Fibroblast of skin of left quadriceps (primary cell): ENCODE results near the gene NPS.

Experiments
- DNase-seq, 2 experiments: peaks; one replicate each; pipeline ENCODE4 v3.0.0-alpha.2; 2013; ENCODE audit warnings: low read depth in 2 of 2

The NPS gene

DNA sequence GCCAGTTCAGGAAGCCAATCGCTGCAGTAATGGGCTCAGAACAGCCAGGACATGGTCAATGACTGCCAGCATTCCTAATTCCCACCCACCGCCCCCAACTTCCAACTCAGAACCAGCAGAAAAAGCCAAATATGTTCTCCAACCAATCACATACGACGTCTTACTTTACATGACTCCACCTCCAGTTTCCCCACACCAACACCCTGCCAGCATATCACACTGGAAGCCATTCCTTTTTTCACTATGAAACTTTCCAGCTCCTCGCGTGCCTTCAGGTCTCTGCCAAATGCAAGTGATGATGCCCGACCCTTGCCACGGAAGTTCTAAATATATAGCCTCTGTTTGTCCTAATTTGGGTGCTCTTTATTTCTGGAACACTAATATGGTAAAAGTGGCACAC is 12.5 kb downstream of the NPS start:
- no peak for DNase-seq

DNA sequence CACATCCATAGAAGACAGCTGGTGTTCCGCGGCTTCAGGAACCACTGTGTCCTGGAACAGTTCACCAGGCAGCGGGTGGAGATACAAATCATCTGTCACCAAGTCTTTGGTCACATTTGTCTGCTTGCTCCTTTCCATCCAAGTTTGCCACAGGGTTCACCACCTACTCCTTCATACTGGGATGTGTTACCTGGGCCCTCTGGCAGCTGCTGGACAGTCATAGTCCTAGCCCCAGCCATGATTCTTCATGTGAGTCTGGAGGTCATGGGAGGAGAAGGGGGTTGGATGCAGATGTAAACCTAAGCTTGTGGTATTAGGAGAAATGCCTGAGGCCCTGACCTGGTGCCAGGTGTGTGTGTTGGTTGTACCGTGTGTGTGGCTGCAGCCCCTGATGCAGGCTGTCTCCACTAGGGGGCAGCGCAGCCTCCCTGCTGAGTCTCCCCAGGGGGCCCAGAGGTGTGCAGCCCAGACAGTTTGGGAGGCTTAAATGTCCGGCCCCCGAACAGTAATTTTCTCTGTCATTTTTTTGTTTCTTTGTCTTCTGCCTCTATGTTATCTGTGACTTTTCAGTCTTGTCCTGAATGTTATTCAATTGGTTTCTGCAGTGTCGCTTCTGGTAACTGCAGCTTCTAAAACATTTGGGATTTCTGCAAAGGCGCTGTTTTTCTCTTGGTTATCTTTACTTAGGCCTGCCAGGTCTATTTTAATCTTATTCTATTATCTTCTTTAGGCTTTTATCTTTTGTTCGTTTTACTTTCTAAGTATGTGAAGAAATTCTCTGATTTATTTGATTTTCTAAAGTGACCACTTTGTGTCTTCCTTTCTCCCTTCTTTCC is 14.8 kb downstream of the NPS start:
- DNase-seq: no peak

DNA sequence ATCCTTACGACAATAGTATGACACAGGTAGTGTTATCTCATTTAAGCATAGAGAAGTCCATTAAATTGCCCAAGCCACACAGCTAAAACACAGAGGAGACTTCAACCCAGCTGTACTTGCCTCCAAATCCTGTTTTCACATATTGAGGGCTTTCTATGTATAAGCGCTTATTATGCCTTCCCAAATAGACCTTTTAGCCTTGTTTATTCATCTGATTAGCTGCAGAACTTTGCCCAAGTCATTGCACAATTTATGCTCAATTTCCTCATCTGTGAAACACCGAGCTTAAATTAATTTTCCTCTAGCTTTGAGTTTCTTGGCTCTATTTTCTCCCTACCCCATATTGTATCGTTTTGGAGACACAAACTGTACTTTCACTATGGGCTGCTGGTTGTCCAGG is 15.5 kb downstream of the NPS start:
- no peak for DNase-seq

GRCh38 chr10:127565583-127565982 is 16.5 kb downstream of the NPS start:
- no peak for DNase-seq

DNA sequence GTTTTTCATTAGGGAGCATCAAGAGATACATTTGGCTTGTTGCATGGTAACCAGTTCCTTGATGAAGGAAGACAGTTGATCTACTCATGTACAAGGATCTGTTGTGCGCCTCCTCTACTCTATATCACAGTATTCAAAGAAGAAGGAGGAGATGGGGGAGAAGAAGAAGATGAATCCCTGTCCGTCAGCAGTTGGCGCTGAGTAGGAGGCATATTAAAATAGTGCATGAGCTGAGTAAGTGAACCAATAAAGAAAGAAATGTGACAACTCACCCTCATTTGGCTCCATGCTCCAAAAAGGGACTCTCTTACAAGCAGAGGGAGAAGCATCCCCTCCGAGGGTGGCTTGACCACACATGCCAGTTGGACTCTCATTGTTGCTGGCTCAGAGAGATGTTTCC is 20.1 kb downstream of the NPS start:
- DNase-seq: no peak

DNA sequence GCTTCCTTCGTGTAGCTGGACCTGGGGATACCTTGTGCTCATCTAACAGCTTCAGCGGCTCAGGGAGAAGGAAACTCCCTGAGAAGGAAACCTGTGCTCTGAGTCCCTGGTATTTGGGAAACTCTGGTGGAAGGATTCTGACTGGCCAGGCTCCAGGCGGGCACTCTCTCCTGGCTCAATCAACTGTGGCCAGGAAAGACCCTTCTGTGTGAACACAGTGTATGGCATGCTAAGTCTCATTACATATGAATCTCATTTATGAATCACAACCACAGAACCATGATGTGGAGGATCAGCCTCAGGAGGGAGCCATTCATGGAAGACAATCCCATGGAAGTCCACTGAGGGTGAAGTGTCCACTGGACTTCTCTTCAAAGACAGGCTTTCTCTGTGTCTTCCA is 20.9 kb downstream of the NPS start:
- DNase-seq: no peak

GRCh38 chr10:127571386-127571785 is 22.3 kb downstream of the NPS start:
- DNase-seq: no peak

DNA sequence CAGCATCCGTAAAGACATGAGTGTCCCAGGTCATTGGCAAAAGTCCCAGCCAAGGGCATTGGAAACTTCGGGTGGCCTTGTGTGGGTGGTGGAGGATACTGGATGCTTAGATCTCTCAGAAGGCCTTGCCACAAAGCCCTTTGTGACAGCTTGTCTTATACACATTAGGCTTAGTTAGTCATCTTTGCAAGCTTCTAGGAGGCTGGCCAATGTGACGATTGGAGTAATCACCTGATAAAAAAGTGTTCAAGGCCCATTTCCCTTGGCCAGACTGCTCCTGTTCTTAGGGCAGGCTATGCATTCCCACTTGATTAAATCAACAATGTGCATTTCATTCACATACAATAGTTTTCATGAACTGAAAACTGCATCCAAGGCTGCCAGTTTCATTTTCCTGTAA is 26.9 kb downstream of the NPS start:
- DNase-seq: no peak

DNA sequence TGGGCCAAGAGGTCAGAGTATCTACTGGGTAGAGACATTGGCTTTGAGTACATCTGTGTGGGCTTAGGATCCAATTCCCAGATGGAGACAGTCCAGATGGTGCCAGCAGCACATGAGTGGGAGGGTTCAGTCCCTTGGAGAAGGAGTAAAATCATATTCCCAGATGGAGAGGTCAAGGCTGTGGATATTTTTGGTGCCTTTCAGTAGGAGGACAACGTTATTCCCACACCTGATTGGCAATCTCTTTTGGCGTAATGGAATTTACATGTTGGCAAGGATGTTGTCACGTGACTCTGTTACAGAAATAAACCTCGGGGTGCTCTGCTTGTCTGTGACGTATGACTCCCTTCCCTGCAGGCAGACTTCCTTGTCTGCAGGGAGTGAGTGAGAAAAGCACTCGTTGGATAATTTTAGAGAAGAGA is 27.6 kb downstream of the NPS start:
- no peak for DNase-seq

GRCh38 chr10:127577376-127578258 is 28.5 kb downstream of the NPS start:
- DNase-seq: peak; percentile 14 to 18

- DNase-seq: no peak
These were observed 29.3 kb downstream of the NPS start for GRCh38 chr10:127578259-127578960.

DNA sequence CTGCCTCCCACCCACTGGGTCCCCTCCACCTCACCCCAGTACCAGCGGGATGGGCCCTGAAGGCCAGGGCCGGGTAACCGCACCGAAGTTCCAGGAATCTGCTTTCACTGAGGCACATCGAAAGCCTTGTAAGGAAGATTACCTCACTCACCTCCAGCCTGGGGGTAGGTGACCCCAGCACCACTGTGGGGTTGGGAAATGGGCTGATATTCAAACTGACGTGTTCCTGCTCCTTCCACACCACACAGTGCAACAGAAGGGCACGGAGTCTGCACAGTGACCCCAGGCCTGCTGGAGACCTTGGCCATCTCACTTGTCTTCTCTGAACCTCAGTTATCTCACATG is 29.8 kb downstream of the NPS start:
- DNase-seq: no peak

GRCh38 chr10:127579640-127580039 is 30.5 kb downstream of the NPS start:
- no peak for DNase-seq

DNA sequence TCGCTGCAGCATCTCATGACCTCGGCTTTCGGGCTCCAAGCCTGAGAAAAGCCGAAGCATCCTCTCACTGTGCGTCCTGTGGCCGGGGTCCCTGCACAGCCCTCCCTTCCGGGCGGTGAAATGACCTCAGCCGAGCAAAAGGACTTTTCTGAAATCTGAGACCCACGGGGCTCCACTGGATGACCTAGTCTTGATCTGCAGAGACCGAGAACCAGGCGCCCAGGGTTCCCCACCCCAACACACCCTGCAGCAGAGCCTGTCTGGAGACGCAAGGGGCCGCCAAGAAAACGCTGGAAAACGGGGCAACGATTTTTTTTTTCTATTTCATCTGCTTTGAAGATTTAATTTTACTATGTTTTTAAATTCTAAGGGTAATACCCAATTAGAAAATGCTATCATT is 31.7 kb downstream of the NPS start:
- DNase-seq: no peak

- no peak for DNase-seq
These were observed 36.5 kb downstream of the NPS start for GRCh38 chr10:127585519-127586023.

DNA sequence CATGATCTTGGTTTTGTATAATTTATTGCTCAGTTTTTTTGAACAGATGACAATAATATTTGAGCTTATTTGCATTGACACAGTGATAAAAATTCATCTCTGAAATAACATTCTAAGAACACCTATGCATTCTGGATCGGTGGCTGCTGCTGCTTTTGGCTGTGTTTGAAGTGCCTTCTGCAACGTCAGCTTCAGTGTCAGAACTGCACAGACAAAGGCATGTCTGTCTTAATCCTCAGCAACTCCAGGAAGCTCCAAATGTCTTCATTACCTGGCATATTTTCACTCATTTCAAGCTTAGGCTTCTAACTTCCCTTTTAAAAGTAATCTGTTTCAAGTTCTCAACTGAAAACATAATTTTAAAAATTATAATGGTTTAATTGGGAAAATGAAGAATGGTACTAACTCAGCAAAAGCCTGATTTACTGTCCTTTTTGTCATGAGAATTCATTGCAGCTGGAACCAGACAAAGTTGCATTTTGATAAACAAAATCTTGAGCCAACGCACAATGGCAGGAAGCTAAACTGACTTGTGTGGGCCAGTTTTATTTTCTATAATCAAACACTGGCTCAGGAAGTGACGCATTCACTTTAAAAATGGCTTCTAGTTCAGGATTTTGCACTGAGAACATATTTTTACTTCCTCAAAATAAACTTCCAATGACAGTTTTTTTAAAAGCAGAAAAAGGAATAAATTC is 38.7 kb downstream of the NPS start:
- no peak for DNase-seq

GRCh38 chr10:127592586-127592985 is 43.5 kb downstream of the NPS start:
- no peak for DNase-seq

GRCh38 chr10:127600479-127600878 is 51.4 kb downstream of the NPS start:
- no peak for DNase-seq
